Purkinje cell (primary cell): ENCODE results near the gene SCD. TPM values are rescaled to one million over a fixed set of nuclear protein-coding genes. Genes with fewer than 3 reads are reported as not detected.

Experiments used
- polyA plus RNA-seq: library from polyadenylated mRNA; unstranded; fragments of >200 nt; fragmentation: Nextera tagmentation; gene quantifications from 2 replicates; pipeline ENCODE4 v1.2.1, GENCODE V29; 2014

Gene SCD
- 18.9 and 20.9 TPM in 2 replicates for polyA plus RNA-seq

GRCh38 chr10:100346765-100347567 is at the start of gene SCD:
TSS of gene SCD (plus strand) at chr10:100347233. CDS start at chr10:100347505, 272 bp downstream.

GRCh38 chr10:100330079-100330478 is 17.0 kb upstream of the SCD start, which contains the start of gene PKD2L1:
TSS of gene PKD2L1 (minus strand) at chr10:100330228. CDS start at chr10:100330103, 125 bp downstream.

Other genes with a start within 250 kb of the SCD start
- gene ERLIN1, start 161.2 kb upstream of the SCD start, polyA plus RNA-seq: 5.8 and 7.7 TPM in 2 replicates
- 2.9 and 5.1 TPM in 2 replicates for gene CHUK, start 117.6 kb upstream of the SCD start, polyA plus RNA-seq
- gene CWF19L1, start 79.6 kb upstream of the SCD start, polyA plus RNA-seq: 8.7 and 14.4 TPM in 2 replicates
- gene BLOC1S2, start 60.6 kb upstream of the SCD start, polyA plus RNA-seq: 77.1 and 130 TPM in 2 replicates
- not detected in 2 replicates for gene PKD2L1, start 17.0 kb upstream of the SCD start, polyA plus RNA-seq
- gene WNT8B, start 115.8 kb downstream of the SCD start, polyA plus RNA-seq: not detected in 2 replicates
- 1.6 and 3.7 TPM in 2 replicates for gene SEC31B, start 172.6 kb downstream of the SCD start, polyA plus RNA-seq
- gene NDUFB8, start 182.6 kb downstream of the SCD start, polyA plus RNA-seq: 586 and 756 TPM in 2 replicates
- gene HIF1AN, start 188.7 kb downstream of the SCD start, polyA plus RNA-seq: 2.3 and 3.1 TPM in 2 replicates